ENCODE measurements around the gene NKD2.
A peak's percentile ranks its signal among the peaks of the same experiment; 100 is the strongest.
"Not testable (repeated sequence)": the region's sequence is repeated elsewhere in the genome, so short reads cannot be mapped to it uniquely, and the experiment has no call there.

The NKD2 gene

DNA sequence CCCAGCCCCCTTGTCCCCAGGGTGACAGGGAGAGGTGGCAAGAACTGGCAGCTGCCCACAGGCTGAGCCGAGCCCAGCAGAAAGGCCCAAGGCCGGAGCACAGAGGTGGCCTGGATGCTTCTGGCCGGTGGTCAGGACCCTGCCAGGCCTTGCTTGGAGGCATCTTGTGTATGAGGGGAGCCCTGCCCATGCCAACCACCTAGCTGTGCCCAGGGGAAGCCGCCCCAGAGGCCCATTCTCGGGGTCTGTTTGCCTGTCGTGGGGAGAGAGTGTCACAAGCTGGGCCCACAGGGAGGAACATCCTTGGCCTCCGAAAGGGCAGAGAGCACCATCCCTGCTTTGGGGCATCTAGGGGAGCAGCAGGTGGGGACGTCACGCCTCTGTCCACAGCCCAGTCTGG is 10.0 kb downstream of the NKD2 start:
- no peak overlapping the region for H3K9ac ChIP-seq (ENCODE audit: insufficient read length, low read depth)
- H3K27me3 ChIP-seq (ENCODE audit: insufficient read depth, insufficient read length), result no peaks in the 10 kb centered on the region
- DNase-seq (ENCODE audit: low read depth, low spot score), result no peak
- H3K4me3 ChIP-seq (ENCODE audit: insufficient read length, low read depth), result no peak overlapping the region
- peaks cover 2% of the 10 kb centered on the region for H3K4me1 ChIP-seq (ENCODE audit: insufficient read depth, insufficient read length)
- H3K9me3 ChIP-seq (ENCODE audit: insufficient read depth, low read length), result no peaks in the 10 kb centered on the region
- TF ChIP-seq YY1 (IDR thresholded peaks at IDR 0.05; ENCODE audit: insufficient read depth, insufficient read length) (no peak), SUZ12 (IDR thresholded peaks at IDR 0.05; ENCODE audit: extremely low read depth, insufficient read depth, insufficient read length) (no peak)
- peaks cover 6% of the 10 kb centered on the region for H3K36me3 ChIP-seq (ENCODE audit: insufficient read depth, insufficient read length, low read length)

DNA sequence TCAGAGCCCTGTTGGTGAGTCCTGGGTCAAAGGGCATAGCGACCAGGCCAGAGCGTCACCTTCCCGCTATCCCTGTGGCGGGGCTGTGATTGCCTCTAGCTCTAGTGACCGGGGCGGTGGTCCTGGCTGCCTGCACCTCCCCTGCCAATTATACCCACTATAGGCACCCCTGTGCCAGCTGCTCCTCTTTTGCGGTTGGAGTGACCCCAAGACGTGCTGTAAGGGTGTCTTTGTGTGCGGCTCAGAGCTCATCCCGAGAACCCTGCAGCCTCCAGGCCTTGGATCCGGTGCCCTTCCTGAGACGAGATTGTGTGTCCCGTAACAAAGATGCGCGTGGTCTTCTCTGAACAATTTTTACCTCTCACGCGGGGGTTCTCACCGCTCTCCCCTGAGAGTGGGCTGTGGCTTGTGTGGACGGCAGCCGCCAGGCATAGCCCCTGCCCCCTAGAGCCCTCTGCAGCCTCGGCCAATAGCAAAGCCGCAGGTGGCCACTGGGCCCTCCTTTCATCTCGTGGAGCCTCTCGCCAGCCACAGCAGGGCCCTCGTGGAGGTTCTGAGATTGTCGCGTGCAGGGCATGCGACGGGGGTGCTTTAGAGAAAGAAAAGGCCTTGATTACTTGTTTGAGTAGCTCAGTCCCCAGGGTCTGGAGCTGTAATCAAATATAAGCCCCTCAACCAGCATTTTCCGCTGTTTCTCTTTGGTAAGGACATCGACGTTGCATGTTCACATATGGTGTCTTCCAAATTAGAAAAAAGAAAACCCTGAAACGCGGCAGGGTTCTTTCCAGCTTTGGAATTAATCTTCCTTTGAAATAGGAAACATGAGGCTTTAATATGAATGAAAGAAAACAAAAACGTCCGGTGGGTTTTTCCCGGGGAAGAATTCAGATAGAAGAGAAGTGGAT is 10.7 kb downstream of the NKD2 start:
- TF ChIP-seq YY1 (IDR thresholded peaks at IDR 0.05; ENCODE audit: insufficient read depth, insufficient read length) (no peak), ZNF274 (IDR thresholded peaks at IDR 0.05; ENCODE audit: low read depth, low read length) (no peak), SUZ12 (IDR thresholded peaks at IDR 0.05; ENCODE audit: extremely low read depth, insufficient read depth, insufficient read length) (no peak)
- Histone ChIP-seq H3K4me1 (ENCODE audit: insufficient read depth, insufficient read length) (peaks cover 2% of the 10 kb centered on the region), H3K27me3 (ENCODE audit: insufficient read depth, insufficient read length) (no peaks in the 10 kb centered on the region), H3K4me3 (ENCODE audit: insufficient read length, low read depth) (no peak overlapping the region), H3K9ac (ENCODE audit: insufficient read length, low read depth) (no peak overlapping the region), H3K9me3 (ENCODE audit: insufficient read depth, low read length) (no peaks in the 10 kb centered on the region), H3K36me3 (ENCODE audit: insufficient read depth, insufficient read length, low read length) (peaks cover 6% of the 10 kb centered on the region)
- DNase-seq (ENCODE audit: low read depth, low spot score), result no peak

DNA sequence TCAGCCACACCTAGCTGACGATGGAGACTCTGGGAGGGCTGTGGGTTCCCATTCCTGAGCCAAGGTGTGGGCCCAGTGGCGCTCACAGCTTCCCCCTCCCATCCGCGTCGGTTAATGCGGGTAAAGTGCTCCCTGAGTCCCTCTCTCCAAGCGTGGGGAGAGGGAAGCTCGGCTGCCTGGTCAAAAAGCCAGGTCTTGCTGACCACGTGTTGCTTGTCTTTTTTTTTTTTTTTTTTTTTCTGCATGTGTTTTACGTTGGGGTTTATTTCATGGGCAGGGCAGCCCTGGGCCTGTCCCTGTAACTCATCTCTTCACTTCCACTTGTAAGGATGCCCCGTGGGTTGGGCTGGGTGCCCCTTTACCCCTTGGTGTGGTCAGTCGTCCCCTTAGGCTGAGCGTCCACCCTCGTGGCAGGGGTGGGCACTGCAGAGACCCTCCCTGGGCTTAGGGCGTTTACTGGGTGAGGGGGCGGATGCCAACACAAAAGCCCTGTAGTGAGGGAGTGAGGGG is 11.9 kb downstream of the NKD2 start:
- H3K27me3 ChIP-seq (ENCODE audit: insufficient read depth, insufficient read length), result no peaks in the 10 kb centered on the region
- no peak for DNase-seq (ENCODE audit: low read depth, low spot score)

DNA sequence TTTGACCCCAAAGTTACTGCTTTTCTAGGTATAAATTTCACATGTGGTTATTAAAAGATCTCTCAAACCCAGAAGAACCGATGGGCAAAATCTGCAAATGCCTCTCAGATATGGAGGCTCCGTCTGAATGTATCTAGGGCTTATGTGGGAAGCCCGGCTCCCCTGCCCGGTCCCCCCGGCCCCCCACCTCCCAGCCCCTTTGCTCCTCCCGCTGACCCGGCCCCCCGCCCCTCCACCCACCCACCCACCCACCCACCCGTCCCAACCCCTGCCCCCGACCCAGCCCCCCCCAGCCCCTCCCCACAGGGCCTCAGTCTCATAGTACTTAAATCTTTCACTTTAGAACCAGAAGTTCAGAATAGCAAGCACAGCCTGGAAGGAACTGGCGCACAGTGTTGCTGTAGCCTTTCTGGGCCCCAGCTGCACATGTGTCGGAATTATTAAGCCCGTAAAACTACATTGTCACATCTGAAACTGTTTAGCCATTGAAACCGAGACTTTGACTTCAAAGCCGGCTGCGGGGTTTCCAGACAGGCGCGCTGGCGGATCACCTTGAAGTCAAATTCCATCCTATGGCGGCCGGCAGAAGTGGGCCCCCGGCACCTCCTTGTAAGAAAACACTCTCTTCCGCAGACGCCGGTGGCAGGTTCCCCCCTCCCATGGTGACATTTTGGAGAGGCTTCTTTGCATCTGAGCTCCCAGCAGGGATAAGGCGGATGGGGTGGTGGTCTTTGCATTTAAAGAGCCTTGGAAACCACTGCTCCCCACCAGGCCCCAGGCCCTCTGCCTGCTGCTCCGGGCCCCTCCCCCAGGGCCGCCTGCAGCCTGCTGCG is 12.8 kb downstream of the NKD2 start:
- H3K4me1 ChIP-seq (ENCODE audit: insufficient read depth, insufficient read length), result peaks cover 2% of the 10 kb centered on the region
- DNase-seq (ENCODE audit: low read depth, low spot score), result no peak
- H3K27me3 ChIP-seq (ENCODE audit: insufficient read depth, insufficient read length), result no peaks in the 10 kb centered on the region
- no peak overlapping the region for H3K4me3 ChIP-seq (ENCODE audit: insufficient read length, low read depth)
- no peak overlapping the region for H3K9ac ChIP-seq (ENCODE audit: insufficient read length, low read depth)
- no peaks in the 10 kb centered on the region for H3K36me3 ChIP-seq (ENCODE audit: insufficient read depth, insufficient read length, low read length)
- TF ChIP-seq ZNF274 (IDR thresholded peaks at IDR 0.05; ENCODE audit: low read depth, low read length), result no peak
- TF ChIP-seq YY1 (IDR thresholded peaks at IDR 0.05; ENCODE audit: insufficient read depth, insufficient read length), result no peak
- no peak for TF ChIP-seq SUZ12 (IDR thresholded peaks at IDR 0.05; ENCODE audit: extremely low read depth, insufficient read depth, insufficient read length)
- no peaks in the 10 kb centered on the region for H3K9me3 ChIP-seq (ENCODE audit: insufficient read depth, low read length)

More for the DNA sequence above, 11.9 kb downstream of the NKD2 start:
- Histone ChIP-seq H3K4me3 (ENCODE audit: insufficient read length, low read depth) (no peak overlapping the region), H3K36me3 (ENCODE audit: insufficient read depth, insufficient read length, low read length) (no peaks in the 10 kb centered on the region), H3K9me3 (ENCODE audit: insufficient read depth, low read length) (no peaks in the 10 kb centered on the region), H3K9ac (ENCODE audit: insufficient read length, low read depth) (peak overlapping the region; percentile 2), H3K4me1 (ENCODE audit: insufficient read depth, insufficient read length) (peaks cover 2% of the 10 kb centered on the region)
- TF ChIP-seq YY1 (IDR thresholded peaks at IDR 0.05; ENCODE audit: insufficient read depth, insufficient read length) (no peak), SUZ12 (IDR thresholded peaks at IDR 0.05; ENCODE audit: extremely low read depth, insufficient read depth, insufficient read length) (no peak), ZNF274 (IDR thresholded peaks at IDR 0.05; ENCODE audit: low read depth, low read length) (no peak)

DNA sequence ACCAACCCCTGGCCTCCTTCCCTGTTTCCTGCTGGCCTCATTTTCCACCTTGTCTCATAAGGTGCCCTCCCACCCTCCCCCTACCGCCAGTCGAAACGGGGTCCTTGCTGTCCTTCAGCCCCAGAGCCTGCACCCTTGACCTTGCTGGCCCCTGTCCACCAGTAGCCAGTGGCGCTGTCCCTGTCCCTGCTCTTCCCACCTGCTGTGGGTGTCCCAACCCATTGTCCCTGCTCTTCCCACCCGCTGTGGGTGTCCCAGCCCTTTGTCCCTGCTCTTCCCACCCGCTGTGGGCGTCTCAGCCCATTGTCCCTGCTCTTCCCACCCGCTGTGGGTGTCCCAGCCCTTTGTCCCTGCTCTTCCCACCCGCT is 13.4 kb downstream of the NKD2 start:
- not testable (repeated sequence) for DNase-seq (ENCODE audit: low read depth, low spot score); H3K27me3 ChIP-seq (ENCODE audit: insufficient read depth, insufficient read length); H3K9ac ChIP-seq (ENCODE audit: insufficient read length, low read depth); H3K4me3 ChIP-seq (ENCODE audit: insufficient read length, low read depth); H3K36me3 ChIP-seq (ENCODE audit: insufficient read depth, insufficient read length, low read length); H3K4me1 ChIP-seq (ENCODE audit: insufficient read depth, insufficient read length); H3K9me3 ChIP-seq (ENCODE audit: insufficient read depth, low read length)

DNA sequence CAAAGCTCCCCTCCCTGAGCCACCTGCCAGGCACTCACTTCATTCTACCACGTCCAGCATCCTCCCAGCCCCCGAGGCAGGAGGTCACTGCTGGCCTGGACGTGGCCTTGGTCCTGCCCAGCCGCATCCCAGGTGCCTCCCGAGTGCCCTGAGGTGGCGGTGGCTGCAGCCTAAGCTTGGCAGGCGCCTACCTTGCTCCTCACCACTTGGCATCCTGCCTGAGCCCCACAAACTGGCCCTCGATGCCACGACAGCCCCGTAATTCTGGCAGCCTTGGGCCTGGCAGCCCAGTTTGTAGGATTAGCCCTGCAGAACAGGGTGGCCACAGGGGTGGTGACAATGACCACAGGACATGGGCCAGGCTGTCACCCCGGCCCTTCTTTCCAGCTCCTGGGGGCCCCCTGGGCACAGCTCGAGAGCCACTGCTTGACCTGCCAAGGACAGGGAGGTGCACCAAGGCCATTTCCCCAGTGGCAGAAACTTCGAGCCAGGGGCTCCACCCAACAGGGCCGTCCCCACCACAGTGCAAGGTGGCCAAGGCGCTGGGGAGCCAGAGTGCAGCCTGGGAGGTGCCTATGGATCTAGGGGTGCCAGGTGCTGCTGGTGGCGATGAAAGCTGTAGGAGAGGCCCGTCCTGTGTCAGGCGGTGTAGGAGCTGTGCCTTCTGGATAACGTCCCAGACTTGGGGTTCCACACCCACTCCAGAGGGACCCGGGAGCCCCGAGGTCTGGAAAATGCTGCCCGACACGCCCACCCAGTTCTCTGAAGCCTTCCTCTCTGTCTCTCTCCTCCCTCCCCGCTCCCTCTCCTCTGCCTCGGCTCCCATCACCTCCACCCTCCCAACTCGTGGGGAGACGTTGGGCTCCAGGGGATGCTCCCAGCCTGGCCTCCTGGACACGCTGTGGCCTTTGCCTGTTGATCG is 18.4 kb downstream of the NKD2 start:
- H3K27me3 ChIP-seq (ENCODE audit: insufficient read depth, insufficient read length), result no peaks in the 10 kb centered on the region

More for the DNA sequence above, 18.4 kb downstream of the NKD2 start:
- Histone ChIP-seq H3K4me1 (ENCODE audit: insufficient read depth, insufficient read length) (peaks cover 11% of the 10 kb centered on the region), H3K4me3 (ENCODE audit: insufficient read length, low read depth) (no peak overlapping the region), H3K36me3 (ENCODE audit: insufficient read depth, insufficient read length, low read length) (no peaks in the 10 kb centered on the region), H3K9ac (ENCODE audit: insufficient read length, low read depth) (no peak overlapping the region), H3K9me3 (ENCODE audit: insufficient read depth, low read length) (no peaks in the 10 kb centered on the region)
- DNase-seq (ENCODE audit: low read depth, low spot score), result no peak
- TF ChIP-seq ZNF274 (IDR thresholded peaks at IDR 0.05; ENCODE audit: low read depth, low read length) (no peak), SUZ12 (IDR thresholded peaks at IDR 0.05; ENCODE audit: extremely low read depth, insufficient read depth, insufficient read length) (no peak), YY1 (IDR thresholded peaks at IDR 0.05; ENCODE audit: insufficient read depth, insufficient read length) (no peak)
